Measurements from ENCODE around the gene USP24. TPM values are rescaled to one million over a fixed set of nuclear protein-coding genes. Genes with fewer than 3 reads are reported as not detected.

Gene USP24
- total and polyA plus RNA-seq, 2 donors (not counting 1 experiment from before 2014, with no cell fraction given): 18.9 to 152 TPM

GRCh38 chr1:55061706-55062321, 153.3 kb downstream of the USP24 start:
- H3K27me3 Mint-ChIP-seq: no peaks in the 10 kb centered on the region
- no peaks in the 10 kb centered on the region for H4K20me1 ChIP-seq (ENCODE audit: control insufficient read depth, insufficient read depth, low read length, poor library complexity, severe bottlenecking)
- WGBS (ENCODE audit: insufficient coverage): 97% methylated on average over 4 of the region's 4 CpGs
- H3K4me2 ChIP-seq (replicated peaks; ENCODE audit: low read depth, low read length, poor library complexity, severe bottlenecking): no peak overlapping the region
- H3K9me3 ChIP-seq (ENCODE audit: control extremely low read depth in 1 of 3, control insufficient read depth in 2 of 3, insufficient read depth in 1 of 3, low read length in 2 of 3): no peaks in the 10 kb centered on the region
- H3K36me3 ChIP-seq (replicated peaks in 1 of 2; ENCODE audit: control extremely low read depth in 1 of 2, control insufficient read depth in 1 of 2, extremely low read depth in 1 of 2, insufficient read depth in 2 of 2, low read length in 1 of 2): peaks cover 0 to 7% of the 10 kb centered on the region in 2 experiments
- no peak overlapping the region for H3K9ac ChIP-seq (ENCODE audit: low read length)
- intact Hi-C loops (cut with micrococcal nuclease): no loop called here
- CTCF ChIA-PET: no interaction called here
- H3K4me3 Mint-ChIP-seq: no peak overlapping the region
- H3K27me3 ChIP-seq (replicated peaks in 1 of 4; ENCODE audit: control extremely low read depth in 1 of 4, control insufficient read depth in 3 of 4, insufficient read depth in 4 of 4, low read length in 3 of 4): no peaks in the 10 kb centered on the region
- POLR2A ChIA-PET: no interaction called here
- no peak overlapping the region for H3K4me3 ChIP-seq (ENCODE audit: control extremely low read depth in 1 of 5, extremely low read depth in 1 of 5, insufficient read depth in 1 of 5, low read depth in 2 of 5, low read length in 4 of 5)
- DNase-seq (no peak), ATAC-seq (ENCODE audit: low read depth) (no peak)
- no peak overlapping the region for H3K27ac ChIP-seq (ENCODE audit: low read length in 2 of 2)
- H3K27ac Mint-ChIP-seq: no peak overlapping the region
- H3K79me2 ChIP-seq (ENCODE audit: control insufficient read depth, insufficient read depth, low read length): no peaks in the 10 kb centered on the region
- H3K4me1 ChIP-seq (ENCODE audit: control insufficient read depth in 2 of 2, insufficient read depth in 2 of 2, low read length in 2 of 2): no peaks in the 10 kb centered on the region
- no peak for TF ChIP-seq EZH2 (IDR thresholded peaks at IDR 0.05; ENCODE audit: borderline replicate concordance, insufficient read depth, low read depth, low read length, poor library complexity, severe bottlenecking)
- TF ChIP-seq, protein P1, sequence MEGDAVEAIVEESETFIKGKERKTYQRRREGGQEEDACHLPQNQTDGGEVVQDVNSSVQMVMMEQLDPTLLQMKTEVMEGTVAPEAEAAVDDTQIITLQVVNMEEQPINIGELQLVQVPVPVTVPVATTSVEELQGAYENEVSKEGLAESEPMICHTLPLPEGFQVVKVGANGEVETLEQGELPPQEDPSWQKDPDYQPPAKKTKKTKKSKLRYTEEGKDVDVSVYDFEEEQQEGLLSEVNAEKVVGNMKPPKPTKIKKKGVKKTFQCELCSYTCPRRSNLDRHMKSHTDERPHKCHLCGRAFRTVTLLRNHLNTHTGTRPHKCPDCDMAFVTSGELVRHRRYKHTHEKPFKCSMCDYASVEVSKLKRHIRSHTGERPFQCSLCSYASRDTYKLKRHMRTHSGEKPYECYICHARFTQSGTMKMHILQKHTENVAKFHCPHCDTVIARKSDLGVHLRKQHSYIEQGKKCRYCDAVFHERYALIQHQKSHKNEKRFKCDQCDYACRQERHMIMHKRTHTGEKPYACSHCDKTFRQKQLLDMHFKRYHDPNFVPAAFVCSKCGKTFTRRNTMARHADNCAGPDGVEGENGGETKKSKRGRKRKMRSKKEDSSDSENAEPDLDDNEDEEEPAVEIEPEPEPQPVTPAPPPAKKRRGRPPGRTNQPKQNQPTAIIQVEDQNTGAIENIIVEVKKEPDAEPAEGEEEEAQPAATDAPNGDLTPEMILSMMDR (IDR thresholded peaks at IDR 0.05): no peak
- H3K4me1 Mint-ChIP-seq: no peaks in the 10 kb centered on the region
- H3K9me3 Mint-ChIP-seq (ENCODE audit: insufficient read depth): no peaks in the 10 kb centered on the region
- H2AFZ ChIP-seq (ENCODE audit: insufficient read depth, low read depth, low read length, poor library complexity, severe bottlenecking): no peak overlapping the region

DNA sequence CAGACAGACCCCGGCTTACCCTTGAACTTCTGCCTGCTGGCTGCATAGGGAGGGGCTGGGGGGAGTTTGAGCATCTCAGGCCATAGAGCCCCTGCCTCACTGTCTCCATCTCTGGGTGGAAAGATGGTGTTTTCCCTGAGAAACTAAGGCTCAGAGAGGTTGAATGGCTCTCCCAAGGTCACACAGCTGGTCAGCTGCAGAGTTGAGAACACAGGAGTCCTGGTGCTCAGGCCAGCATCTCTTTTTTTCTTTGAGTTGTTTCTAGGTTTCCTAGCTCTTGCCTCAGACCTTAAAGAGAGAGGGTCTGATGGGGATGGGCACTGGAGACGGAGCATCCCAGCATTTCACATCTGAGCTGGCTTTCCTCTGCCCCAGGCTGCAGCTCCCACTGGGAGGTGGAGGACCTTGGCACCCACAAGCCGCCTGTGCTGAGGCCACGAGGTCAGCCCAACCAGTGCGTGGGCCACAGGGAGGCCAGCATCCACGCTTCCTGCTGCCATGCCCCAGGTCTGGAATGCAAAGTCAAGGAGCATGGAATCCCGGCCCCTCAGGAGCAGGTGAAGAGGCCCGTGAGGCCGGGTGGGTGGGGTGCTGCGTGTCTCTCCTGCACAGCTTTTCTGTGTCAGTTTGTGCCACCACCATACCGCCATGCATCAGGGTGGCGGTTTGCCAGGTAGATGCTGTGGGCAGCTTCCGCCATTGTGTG, 154.0 kb downstream of the USP24 start:
- Mint-ChIP-seq H3K27me3 (no peaks in the 10 kb centered on the region), H3K27ac (no peak overlapping the region), H3K4me1 (no peaks in the 10 kb centered on the region), H3K9me3 (ENCODE audit: insufficient read depth) (no peaks in the 10 kb centered on the region), H3K4me3 (no peak overlapping the region)
- peaks cover 0 to 2% of the 10 kb centered on the region in 2 experiments for H3K36me3 ChIP-seq (replicated peaks in 1 of 2; ENCODE audit: control extremely low read depth in 1 of 2, control insufficient read depth in 1 of 2, extremely low read depth in 1 of 2, insufficient read depth in 2 of 2, low read length in 1 of 2)
- ATAC-seq (ENCODE audit: low read depth) (no peak), DNase-seq (no peak)
- no peak for TF ChIP-seq EZH2 (IDR thresholded peaks at IDR 0.05; ENCODE audit: borderline replicate concordance, insufficient read depth, low read depth, low read length, poor library complexity, severe bottlenecking)
- TF ChIP-seq, protein P1 (IDR thresholded peaks at IDR 0.05): no peak
- H3K4me2 ChIP-seq (replicated peaks; ENCODE audit: low read depth, low read length, poor library complexity, severe bottlenecking): no peak overlapping the region
- H4K20me1 ChIP-seq (ENCODE audit: control insufficient read depth, insufficient read depth, low read length, poor library complexity, severe bottlenecking): no peaks in the 10 kb centered on the region
- CTCF ChIA-PET: no interaction called here
- H3K79me2 ChIP-seq (ENCODE audit: control insufficient read depth, insufficient read depth, low read length): no peaks in the 10 kb centered on the region
- intact Hi-C loops (cut with micrococcal nuclease): no loop called here
- no peak overlapping the region for H3K27ac ChIP-seq (ENCODE audit: low read length in 2 of 2)
- no peak overlapping the region for H3K4me3 ChIP-seq (ENCODE audit: control extremely low read depth in 1 of 5, extremely low read depth in 1 of 5, insufficient read depth in 1 of 5, low read depth in 2 of 5, low read length in 4 of 5)
- no peak overlapping the region for H3K9ac ChIP-seq (ENCODE audit: low read length)
- 89% methylated on average over 13 of the region's 13 CpGs for WGBS (ENCODE audit: insufficient coverage)
- POLR2A ChIA-PET: no interaction called here
- H3K27me3 ChIP-seq (replicated peaks in 1 of 4; ENCODE audit: control extremely low read depth in 1 of 4, control insufficient read depth in 3 of 4, insufficient read depth in 4 of 4, low read length in 3 of 4): no peaks in the 10 kb centered on the region
- no peak overlapping the region for H2AFZ ChIP-seq (ENCODE audit: insufficient read depth, low read depth, low read length, poor library complexity, severe bottlenecking)
- H3K4me1 ChIP-seq (ENCODE audit: control insufficient read depth in 2 of 2, insufficient read depth in 2 of 2, low read length in 2 of 2): no peaks in the 10 kb centered on the region
- no peaks in the 10 kb centered on the region for H3K9me3 ChIP-seq (ENCODE audit: control extremely low read depth in 1 of 3, control insufficient read depth in 2 of 3, insufficient read depth in 1 of 3, low read length in 2 of 3)

Data from B cell (primary cell).